Fibroblast of skin of right quadriceps (primary cell): Measurements from ENCODE around the gene VAV2.
"Not testable (repeated sequence)": the region's sequence is repeated elsewhere in the genome, so short reads cannot be mapped to it uniquely, and the experiment has no call there.

Experiments used
- DNase-seq: peaks from one replicate; pipeline ENCODE4 v3.0.0-alpha.2; 2013

VAV2 gene

GRCh38 chr9:133934482-133935232, 57.5 kb downstream of the VAV2 start:
- no peak for DNase-seq

GRCh38 chr9:133933426-133934026, 58.6 kb downstream of the VAV2 start:
- no peak for DNase-seq

- no peak for DNase-seq
Measured at GRCh38 chr9:133932633-133933032, 59.5 kb downstream of the VAV2 start.

DNA sequence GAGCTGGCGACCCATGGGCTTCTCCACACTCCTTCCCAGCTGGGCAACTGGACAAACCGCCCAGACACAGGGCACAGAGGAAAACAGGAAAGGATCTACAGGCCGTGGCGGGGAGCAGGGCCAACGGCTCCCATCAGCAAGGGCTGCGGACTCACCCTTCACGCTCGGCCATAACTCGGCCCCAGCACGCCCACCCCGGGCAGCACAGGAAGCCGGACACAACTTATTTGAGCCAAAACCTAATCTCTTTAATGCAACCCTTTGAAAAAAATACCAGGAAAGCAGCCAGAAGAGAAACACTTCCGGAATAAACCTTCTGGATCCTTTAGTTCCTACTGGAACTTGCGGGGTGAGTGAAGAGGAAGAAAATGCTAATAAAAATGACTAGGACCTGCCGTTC, 59.9 kb downstream of the VAV2 start:
- no peak for DNase-seq

DNA sequence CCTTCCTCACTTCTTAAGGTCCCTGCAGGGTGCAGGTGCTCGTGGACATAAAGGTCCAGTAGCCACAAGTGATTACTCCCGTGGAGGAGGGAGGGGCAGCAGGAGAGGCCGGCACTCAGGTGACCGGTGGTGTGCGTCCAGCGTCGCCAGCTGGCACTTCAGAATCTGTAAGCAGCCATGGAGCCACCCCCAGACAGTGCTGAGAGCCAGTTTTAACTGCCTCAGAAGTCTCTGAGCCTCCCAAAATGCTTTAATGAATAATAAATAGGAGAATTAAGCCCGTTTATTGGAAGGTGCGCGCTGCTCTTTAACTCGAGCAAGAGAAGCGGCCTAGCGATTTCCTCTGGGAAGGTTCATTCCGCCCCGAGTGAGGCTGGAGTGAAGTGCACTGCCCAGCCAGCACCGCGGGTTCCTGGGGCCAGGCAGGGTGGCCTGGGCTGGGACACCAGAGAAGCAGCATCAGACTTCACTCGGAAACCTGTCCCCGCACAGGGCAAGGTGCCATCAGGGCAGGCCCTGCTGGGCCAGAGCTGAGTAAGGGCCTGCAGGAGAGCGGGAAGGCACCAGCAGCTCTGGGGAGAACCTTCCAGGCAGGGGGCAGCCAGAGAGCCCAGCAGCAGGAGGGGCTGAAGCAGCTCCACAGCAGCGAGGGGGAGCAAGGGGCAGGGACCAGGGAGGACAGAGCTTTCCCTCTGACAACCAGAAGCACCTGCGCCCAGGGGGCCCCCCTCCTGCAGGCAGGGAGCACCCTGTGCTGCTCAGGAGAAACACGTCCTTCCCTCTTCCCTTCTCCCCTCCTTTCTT, 61.2 kb downstream of the VAV2 start:
- DNase-seq = no peak

GRCh38 chr9:133930046-133930681, 62.0 kb downstream of the VAV2 start:
- DNase-seq = no peak

- DNase-seq = no peak
Measured at GRCh38 chr9:133929599-133929998, 62.5 kb downstream of the VAV2 start.

- DNase-seq = no peak
Measured at GRCh38 chr9:133928248-133928764, 63.8 kb downstream of the VAV2 start.

GRCh38 chr9:133927041-133927440, 65.1 kb downstream of the VAV2 start:
- DNase-seq = no peak

- DNase-seq = no peak
Measured at GRCh38 chr9:133926165-133926856, 65.8 kb downstream of the VAV2 start.

- DNase-seq = no peak
Measured at GRCh38 chr9:133924453-133924852, 67.7 kb downstream of the VAV2 start.

- not testable (repeated sequence) for DNase-seq
Measured at GRCh38 chr9:133923608-133924007, 68.5 kb downstream of the VAV2 start.

DNA sequence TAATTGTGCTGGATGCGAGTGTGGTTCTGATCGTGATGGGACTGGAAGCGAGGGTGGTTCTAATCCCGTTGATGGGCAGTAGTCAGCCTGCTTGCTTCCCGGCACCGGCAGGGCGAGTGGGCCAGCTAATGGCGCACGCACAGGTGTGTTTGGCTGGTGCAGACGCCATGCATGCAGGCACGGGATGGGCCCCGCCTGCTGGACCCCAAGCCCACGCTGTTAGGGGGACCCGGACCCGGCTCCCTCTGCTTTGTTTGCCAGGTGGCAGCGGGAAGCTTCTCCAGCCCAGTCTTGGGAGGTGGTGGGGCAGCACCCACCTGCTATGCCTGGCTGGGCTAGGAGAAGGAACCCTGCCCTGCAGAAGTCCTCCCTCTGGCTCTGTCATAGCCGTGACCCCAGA, 70.3 kb downstream of the VAV2 start:
- no peak for DNase-seq

DNA sequence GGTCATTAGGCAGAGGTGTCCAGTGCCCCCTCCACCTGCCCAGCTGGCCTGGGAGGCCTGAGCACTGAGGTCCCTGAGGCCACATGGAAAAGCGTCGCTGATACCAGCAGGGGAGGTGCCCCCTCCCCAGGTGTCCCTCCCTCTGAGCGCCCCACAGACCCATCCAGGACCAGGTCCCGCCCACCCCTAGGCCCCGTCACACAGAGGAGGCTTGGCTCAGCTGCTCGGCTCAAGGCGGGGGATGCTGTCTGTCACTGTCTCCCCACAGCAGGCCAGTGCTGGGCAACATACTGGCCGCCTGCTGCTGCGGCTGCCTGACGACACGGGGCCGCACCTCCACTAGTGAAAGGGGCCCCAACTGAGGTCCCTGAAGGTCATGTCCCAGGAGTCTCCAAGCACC, 71.7 kb downstream of the VAV2 start:
- DNase-seq = no peak

- no peak for DNase-seq
Measured at GRCh38 chr9:133919253-133920115, 72.6 kb downstream of the VAV2 start.

DNA sequence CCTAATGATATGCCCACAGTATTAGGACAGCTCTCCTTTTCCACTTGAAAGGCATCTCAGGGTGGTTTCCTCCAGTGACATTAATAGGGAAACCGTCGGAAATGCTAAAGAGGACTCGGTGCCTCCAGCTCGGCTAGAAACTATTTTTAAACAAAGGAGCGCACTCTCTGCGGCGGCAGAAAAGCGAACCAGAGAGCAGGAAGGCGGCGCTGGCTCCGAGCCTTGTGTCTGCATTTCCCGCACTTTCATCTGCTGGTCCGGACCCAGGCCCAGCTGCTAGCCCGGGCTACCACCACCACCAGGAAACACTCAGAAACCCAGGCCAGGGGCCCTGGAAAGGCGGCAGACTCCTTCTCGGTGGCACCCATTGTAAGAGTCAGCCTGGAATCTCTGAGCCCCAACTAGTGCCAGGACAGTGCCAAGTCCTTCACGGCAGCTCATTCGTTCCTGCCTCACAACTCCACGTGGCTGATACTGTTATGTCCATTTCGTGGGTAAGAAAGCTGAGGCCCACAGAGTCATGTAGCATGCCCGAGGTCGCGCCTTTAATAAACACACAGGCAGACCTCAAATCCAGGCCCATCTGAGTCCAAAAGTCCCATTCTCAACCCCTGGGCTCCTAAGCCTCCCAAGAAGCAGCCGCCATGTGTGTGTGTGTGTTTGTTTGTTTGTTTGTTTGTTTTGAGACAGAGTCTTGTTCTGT, 73.9 kb downstream of the VAV2 start:
- DNase-seq = no peak

DNA sequence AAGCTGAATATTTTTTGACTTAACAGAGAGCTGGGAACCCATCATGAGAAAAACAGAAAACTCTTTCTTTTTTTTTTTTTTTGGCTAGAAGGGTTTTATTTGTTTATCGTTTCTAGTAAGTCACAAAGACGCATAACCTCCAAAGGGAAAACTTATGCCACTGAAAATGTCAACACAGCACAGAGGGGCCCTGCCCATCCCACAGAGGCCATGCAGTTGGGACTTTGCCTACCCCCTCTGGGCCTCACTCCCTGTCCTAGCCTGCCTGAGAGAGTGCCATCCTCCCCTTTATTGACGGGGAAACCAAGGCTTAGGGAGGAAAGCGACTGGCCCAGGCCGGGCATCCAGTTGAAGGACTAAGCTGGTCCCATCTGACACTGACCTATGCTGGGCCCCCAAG, 74.7 kb downstream of the VAV2 start:
- no peak for DNase-seq

DNA sequence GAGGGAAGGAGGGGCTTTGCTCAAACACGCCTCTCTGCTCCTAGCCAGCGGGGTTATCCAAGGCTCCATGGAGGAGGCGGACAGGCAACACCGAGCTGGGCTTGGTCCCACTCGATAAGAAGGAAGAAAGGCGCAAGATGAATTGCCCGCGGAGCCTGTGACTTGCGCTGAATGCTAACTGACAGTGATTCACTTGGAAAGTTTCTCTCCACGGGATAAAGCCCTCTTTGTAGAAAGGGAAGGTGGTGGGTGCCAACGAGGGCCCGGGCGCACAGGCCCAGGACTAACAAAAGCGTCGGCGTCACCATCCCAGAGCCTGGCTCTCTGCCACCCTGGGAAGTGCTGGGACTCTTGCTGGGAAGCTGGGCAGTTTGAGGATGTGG, 76.0 kb downstream of the VAV2 start:
- DNase-seq = no peak

DNA sequence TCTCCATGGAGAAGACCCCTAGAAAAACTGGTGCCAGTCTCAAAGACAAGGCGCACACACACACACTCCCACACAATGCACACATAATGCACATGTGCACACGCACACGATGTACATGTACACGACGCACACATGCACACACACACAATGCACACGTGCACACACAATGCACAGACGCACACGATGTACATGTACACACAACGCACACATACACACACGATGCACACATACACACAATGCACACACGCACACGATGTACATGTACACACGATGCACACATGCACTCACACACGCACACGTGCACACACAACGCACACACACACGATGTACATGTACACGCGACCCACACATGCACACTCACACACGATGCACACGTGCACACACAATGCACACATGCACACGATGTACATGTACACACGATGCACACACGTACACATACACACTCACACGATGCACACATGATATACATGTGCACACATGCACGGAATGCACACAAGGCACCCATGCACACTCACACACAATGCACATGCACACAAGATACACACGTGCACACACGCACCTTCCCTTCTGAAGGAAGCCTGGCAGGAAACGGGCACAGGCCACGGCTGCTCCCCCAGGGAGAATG, 76.5 kb downstream of the VAV2 start:
- DNase-seq = no peak
